PC-9 (cell line): ENCODE data around the gene DDX41.

Source experiments
- EZH2 ChIP-seq: fragments of 200-600 bp; sonication (generic); IDR thresholded peaks from 2 replicates; pipeline ENCODE4 v1.8.0; 2017; ENCODE audit warnings: antibody characterized with exemption, low read depth
- TF ChIP-seq, protein P1 (sequence below): fragments of 200-600 bp; sonication (generic); conservative IDR thresholded peaks from 2 replicates; pipeline ENCODE4 v1.6.1; 2017; ENCODE audit warnings: mixed run types, antibody characterized with exemption, mild to moderate bottlenecking, moderate library complexity

DNA sequence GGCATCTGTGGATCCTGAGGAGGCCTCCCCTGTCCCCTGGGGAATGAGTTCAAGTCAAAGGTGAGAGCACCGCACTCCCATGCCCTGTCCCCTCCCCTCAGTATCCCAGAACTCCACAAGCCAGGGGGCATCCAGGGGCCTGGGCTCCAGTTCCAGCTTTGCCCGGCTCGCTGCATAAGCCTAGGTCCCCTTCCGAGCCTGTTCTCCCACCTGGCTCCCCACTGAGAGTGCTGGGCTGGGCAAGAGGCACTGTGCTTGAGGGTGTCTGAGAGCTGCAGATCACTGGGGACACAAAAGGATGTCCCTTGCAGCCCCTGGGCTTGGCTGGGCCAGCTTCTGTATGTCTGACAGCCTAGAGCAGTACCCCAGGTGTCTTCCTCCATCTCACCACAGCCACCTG is 11.7 kb downstream of the DDX41 start:
- TF ChIP-seq, protein P1, sequence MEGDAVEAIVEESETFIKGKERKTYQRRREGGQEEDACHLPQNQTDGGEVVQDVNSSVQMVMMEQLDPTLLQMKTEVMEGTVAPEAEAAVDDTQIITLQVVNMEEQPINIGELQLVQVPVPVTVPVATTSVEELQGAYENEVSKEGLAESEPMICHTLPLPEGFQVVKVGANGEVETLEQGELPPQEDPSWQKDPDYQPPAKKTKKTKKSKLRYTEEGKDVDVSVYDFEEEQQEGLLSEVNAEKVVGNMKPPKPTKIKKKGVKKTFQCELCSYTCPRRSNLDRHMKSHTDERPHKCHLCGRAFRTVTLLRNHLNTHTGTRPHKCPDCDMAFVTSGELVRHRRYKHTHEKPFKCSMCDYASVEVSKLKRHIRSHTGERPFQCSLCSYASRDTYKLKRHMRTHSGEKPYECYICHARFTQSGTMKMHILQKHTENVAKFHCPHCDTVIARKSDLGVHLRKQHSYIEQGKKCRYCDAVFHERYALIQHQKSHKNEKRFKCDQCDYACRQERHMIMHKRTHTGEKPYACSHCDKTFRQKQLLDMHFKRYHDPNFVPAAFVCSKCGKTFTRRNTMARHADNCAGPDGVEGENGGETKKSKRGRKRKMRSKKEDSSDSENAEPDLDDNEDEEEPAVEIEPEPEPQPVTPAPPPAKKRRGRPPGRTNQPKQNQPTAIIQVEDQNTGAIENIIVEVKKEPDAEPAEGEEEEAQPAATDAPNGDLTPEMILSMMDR: no peak
- no peak for TF ChIP-seq EZH2
